ENCODE results near the gene PGBD2. TPM values are rescaled to one million over a fixed set of nuclear protein-coding genes. Genes with fewer than 3 reads are reported as not detected.

The PGBD2 gene
- total and polyA plus RNA-seq, 9 of the 15 experiments (the other 6 are each of a cell fraction or from before 2014, with no cell fraction given) = 11.9 to 21.8 (median 14.7) TPM

DNA sequence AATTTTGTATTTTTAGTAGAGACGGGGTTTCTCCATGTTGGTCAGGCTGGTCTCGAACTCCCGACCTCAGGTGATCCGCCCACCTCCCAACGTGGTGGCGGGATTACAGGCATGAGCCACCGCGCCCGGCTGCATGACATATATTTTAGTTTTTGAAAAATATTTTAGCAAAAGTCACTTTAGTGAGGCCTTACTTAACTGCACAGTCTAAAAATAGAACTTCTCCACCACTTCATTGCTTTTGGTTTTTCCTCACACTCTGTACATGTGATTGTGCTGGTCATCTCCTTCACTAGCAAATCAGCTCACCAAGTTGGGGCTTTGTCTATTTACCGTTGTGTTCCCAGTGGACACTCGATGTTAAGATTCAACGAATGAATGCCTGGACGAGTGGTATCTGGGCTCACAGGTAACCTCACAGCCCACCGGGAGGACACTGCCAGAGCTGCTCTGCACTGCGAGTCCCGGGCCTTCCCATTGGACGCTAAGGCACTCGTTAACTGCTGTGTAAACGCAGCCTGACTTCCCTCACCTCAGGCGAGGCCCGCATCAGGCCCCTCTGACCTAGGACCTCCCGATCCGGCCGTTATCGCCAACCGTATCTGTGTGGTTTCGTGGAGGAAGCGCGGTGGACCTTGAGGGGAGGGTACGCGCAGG, 33.2 kb upstream of the PGBD2 start (continued):
- TF ChIP-seq TCFL5 (CRISPR knock-in tag; conservative IDR thresholded peaks at IDR 0.05) = 0 out of 2 replicates have a peak, but pooled peaks have one; percentile 42
- TF ChIP-seq LEF1 (IDR thresholded peaks at IDR 0.05) = no peak
- no peak; the same call in 1 of the 2 replicates for TF ChIP-seq POLR2AphosphoS5 (IDR thresholded peaks at IDR 0.05; ENCODE audit: control insufficient read depth, insufficient read depth, low read depth, low read length)
- TF ChIP-seq BMI1 (IDR thresholded peaks at IDR 0.05; ENCODE audit: low read length) = no peak
- TF ChIP-seq ZKSCAN3 (CRISPR knock-in tag; IDR thresholded peaks at IDR 0.05) = no peak
- TF ChIP-seq, protein P1, sequence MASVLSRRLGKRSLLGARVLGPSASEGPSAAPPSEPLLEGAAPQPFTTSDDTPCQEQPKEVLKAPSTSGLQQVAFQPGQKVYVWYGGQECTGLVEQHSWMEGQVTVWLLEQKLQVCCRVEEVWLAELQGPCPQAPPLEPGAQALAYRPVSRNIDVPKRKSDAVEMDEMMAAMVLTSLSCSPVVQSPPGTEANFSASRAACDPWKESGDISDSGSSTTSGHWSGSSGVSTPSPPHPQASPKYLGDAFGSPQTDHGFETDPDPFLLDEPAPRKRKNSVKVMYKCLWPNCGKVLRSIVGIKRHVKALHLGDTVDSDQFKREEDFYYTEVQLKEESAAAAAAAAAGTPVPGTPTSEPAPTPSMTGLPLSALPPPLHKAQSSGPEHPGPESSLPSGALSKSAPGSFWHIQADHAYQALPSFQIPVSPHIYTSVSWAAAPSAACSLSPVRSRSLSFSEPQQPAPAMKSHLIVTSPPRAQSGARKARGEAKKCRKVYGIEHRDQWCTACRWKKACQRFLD (CRISPR knock-in tag; IDR thresholded peaks at IDR 0.05) = no peak
- TF ChIP-seq, protein P2, sequence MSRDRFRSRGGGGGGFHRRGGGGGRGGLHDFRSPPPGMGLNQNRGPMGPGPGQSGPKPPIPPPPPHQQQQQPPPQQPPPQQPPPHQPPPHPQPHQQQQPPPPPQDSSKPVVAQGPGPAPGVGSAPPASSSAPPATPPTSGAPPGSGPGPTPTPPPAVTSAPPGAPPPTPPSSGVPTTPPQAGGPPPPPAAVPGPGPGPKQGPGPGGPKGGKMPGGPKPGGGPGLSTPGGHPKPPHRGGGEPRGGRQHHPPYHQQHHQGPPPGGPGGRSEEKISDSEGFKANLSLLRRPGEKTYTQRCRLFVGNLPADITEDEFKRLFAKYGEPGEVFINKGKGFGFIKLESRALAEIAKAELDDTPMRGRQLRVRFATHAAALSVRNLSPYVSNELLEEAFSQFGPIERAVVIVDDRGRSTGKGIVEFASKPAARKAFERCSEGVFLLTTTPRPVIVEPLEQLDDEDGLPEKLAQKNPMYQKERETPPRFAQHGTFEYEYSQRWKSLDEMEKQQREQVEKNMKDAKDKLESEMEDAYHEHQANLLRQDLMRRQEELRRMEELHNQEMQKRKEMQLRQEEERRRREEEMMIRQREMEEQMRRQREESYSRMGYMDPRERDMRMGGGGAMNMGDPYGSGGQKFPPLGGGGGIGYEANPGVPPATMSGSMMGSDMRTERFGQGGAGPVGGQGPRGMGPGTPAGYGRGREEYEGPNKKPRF (IDR thresholded peaks at IDR 0.05; ENCODE audit: low read depth, low read length) = no peak
- no peak for TF ChIP-seq ZNF282 (CRISPR knock-in tag; IDR thresholded peaks at IDR 0.05)
- TF ChIP-seq, protein P3, sequence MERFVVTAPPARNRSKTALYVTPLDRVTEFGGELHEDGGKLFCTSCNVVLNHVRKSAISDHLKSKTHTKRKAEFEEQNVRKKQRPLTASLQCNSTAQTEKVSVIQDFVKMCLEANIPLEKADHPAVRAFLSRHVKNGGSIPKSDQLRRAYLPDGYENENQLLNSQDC (CRISPR knock-in tag; IDR thresholded peaks at IDR 0.05) = no peak
- peak; percentile 43; the same call in 1 of the 2 replicates for TF ChIP-seq PML (IDR thresholded peaks at IDR 0.05; ENCODE audit: low read length)
- no peak for TF ChIP-seq PRMT5 (CRISPR knock-in tag; IDR thresholded peaks at IDR 0.05)
- TF ChIP-seq IFI16 (CRISPR knock-in tag; IDR thresholded peaks at IDR 0.05) = no peak
- TF ChIP-seq FOSL1 (tag; conservative IDR thresholded peaks at IDR 0.05) = no peak
- TF ChIP-seq PTBP1 (IDR thresholded peaks at IDR 0.05; ENCODE audit: low read depth, low read length) = no peak
- TF ChIP-seq, protein P4, sequence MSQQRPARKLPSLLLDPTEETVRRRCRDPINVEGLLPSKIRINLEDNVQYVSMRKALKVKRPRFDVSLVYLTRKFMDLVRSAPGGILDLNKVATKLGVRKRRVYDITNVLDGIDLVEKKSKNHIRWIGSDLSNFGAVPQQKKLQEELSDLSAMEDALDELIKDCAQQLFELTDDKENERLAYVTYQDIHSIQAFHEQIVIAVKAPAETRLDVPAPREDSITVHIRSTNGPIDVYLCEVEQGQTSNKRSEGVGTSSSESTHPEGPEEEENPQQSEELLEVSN (IDR thresholded peaks at IDR 0.05; ENCODE audit: borderline replicate concordance in 1 of 2, extremely low read depth in 1 of 2, insufficient read depth in 1 of 2, insufficient read length in 1 of 2, low read depth in 1 of 2, low read length in 1 of 2, poor library complexity in 1 of 2, severe bottlenecking in 1 of 2) = peak; percentile 21 to 54
- TF ChIP-seq, protein P5, sequence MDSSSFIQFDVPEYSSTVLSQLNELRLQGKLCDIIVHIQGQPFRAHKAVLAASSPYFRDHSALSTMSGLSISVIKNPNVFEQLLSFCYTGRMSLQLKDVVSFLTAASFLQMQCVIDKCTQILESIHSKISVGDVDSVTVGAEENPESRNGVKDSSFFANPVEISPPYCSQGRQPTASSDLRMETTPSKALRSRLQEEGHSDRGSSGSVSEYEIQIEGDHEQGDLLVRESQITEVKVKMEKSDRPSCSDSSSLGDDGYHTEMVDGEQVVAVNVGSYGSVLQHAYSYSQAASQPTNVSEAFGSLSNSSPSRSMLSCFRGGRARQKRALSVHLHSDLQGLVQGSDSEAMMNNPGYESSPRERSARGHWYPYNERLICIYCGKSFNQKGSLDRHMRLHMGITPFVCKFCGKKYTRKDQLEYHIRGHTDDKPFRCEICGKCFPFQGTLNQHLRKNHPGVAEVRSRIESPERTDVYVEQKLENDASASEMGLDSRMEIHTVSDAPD (CRISPR knock-in tag; IDR thresholded peaks at IDR 0.05) = no peak
- TF ChIP-seq, protein P6, sequence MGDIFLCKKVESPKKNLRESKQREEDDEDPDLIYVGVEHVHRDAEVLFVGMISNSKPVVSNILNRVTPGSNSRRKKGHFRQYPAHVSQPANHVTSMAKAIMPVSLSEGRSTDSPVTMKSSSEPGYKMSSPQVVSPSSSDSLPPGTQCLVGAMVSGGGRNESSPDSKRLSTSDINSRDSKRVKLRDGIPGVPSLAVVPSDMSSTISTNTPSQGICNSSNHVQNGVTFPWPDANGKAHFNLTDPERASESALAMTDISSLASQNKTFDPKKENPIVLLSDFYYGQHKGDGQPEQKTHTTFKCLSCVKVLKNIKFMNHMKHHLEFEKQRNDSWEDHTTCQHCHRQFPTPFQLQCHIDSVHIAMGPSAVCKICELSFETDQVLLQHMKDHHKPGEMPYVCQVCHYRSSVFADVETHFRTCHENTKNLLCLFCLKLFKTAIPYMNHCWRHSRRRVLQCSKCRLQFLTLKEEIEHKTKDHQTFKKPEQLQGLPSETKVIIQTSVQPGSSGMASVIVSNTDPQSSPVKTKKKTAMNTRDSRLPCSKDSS (IDR thresholded peaks at IDR 0.05; ENCODE audit: low read depth, partially characterized antibody) = no peak
